NCI-H524 treated with DMSO at 0.1 percent for 48 hours (cell line): ENCODE results near the gene HNRNPD.
"Not testable (repeated sequence)": the region's sequence is repeated elsewhere in the genome, so short reads cannot be mapped to it uniquely, and the experiment has no call there.

Experiments
- DNase-seq: peaks from one replicate; lab custom pipeline; 2025; lab: John Stamatoyannopoulos, UW

HNRNPD gene

GRCh38 chr4:82372517-82373485 lies 990 bp downstream of the HNRNPD start:
- DNase-seq, result no peak

- DNase-seq, result no peak
These were observed 2.3 kb downstream of the HNRNPD start for GRCh38 chr4:82371497-82371896.

- no peak for DNase-seq
These were observed 6.2 kb downstream of the HNRNPD start for GRCh38 chr4:82367438-82368097.

- DNase-seq, result not testable (repeated sequence)
These were observed 7.4 kb downstream of the HNRNPD start for GRCh38 chr4:82366431-82366830.

GRCh38 chr4:82363896-82364487 lies 9.8 kb downstream of the HNRNPD start:
- no peak for DNase-seq

GRCh38 chr4:82362565-82362964 lies 11.2 kb downstream of the HNRNPD start:
- DNase-seq, result no peak

GRCh38 chr4:82360298-82361177 lies 13.3 kb downstream of the HNRNPD start:
- no peak for DNase-seq

- no peak for DNase-seq
These were observed 14.9 kb downstream of the HNRNPD start for GRCh38 chr4:82358847-82359246.

GRCh38 chr4:82357640-82358039 lies 16.2 kb downstream of the HNRNPD start:
- DNase-seq, result no peak

GRCh38 chr4:82354788-82355187 lies 19.0 kb downstream of the HNRNPD start:
- no peak for DNase-seq

GRCh38 chr4:82352825-82353366 lies 20.9 kb downstream of the HNRNPD start:
- DNase-seq, result no peak

GRCh38 chr4:82352118-82352824 lies 21.5 kb downstream of the HNRNPD start:
- no peak for DNase-seq

- DNase-seq, result no peak
These were observed 27.7 kb downstream of the HNRNPD start for GRCh38 chr4:82346126-82346525.

GRCh38 chr4:82335043-82335442 lies 38.7 kb downstream of the HNRNPD start:
- no peak for DNase-seq

- DNase-seq, result not testable (repeated sequence)
These were observed 40.1 kb downstream of the HNRNPD start for GRCh38 chr4:82333641-82334040.

- no peak for DNase-seq
These were observed 42.0 kb downstream of the HNRNPD start for GRCh38 chr4:82331814-82332213.

GRCh38 chr4:82320351-82320750 lies 53.4 kb downstream of the HNRNPD start:
- no peak for DNase-seq

GRCh38 chr4:82303063-82303462 lies 70.7 kb downstream of the HNRNPD start:
- DNase-seq, result not testable (repeated sequence)
